K562 (cell line): ENCODE data around the gene SCT. TPM values are rescaled to one million over a fixed set of nuclear protein-coding genes. Genes with fewer than 3 reads are reported as not detected.

Experiments used
- ATAC-seq: fragments of 200-7000 bp; cut with Tn5 transposase; 3 replicates; pipeline ENCODE4 v1.9.1; 2020; ENCODE audit warnings: moderate library complexity
- BruUV-seq: library from RNA; stranded (reverse); fragments of 400-500 nt; replicated peaks from 2 replicates; lab custom pipeline; 2021; lab: Mats Ljungman, UMichigan
- CTCF ChIA-PET: fragments of 300-600 bp; formaldehyde crosslinking; extraction: SDS; loops from one replicate; lab custom pipeline; 2021; ENCODE audit warnings: low intra/inter-chr PET ratio; lab: Yijun Ruan, JAX
- POLR2A ChIA-PET: fragments of 300-600, 350-650 bp; sonication (Branson Sonifier 250); formaldehyde crosslinking; extraction: SDS; loops from one replicate; lab custom pipeline; 2021; ENCODE audit warnings: antibody characterized with exemption, inconsistent platforms; lab: Yijun Ruan, JAX
- DNase-seq, 4 experiments: peaks; one replicate each; pipeline versions ENCODE4 v3.0.0 to v3.0.0-alpha.2; 2011 to 2018; ENCODE audit warnings: low spot score in 3 of 4, mixed read lengths in 3 of 4; ENCODE audit errors: extremely low read depth in 1 of 4
- FAIRE-seq: peaks from 2 replicates; lab custom pipeline; 2011; peaks lifted over from hg19 to GRCh38; lab: Jason Lieb, UNC
- H2AFZ ChIP-seq: 2 replicates; pipeline ENCODE4 v1.6.0; 2011; ENCODE audit warnings: low read depth, low read length, control low read depth, inconsistent platforms
- H3K27ac ChIP-seq: fragments of 200-600 bp; 3 replicates; pipeline ENCODE4 v1.8.0; 2011; ENCODE audit warnings: low read depth, mild to moderate bottlenecking, control low read depth, inconsistent platforms, low read length, moderate library complexity, mixed read lengths; ENCODE audit errors: extremely low read depth
- H3K27me3 ChIP-seq, 2 experiments: fragments of 300-600 bp in 1 of 2; 2 replicates in 1 of 2; 3 replicates in 1 of 2; pipeline versions ENCODE4 v1.6.0 to v1.8.0; 2011; ENCODE audit warnings: inconsistent platforms in 2 of 2, low read length in 2 of 2, mild to moderate bottlenecking in 1 of 2, mixed read lengths in 1 of 2, moderate library complexity in 1 of 2; ENCODE audit not compliant: control insufficient read depth in 2 of 2, insufficient read depth in 2 of 2
- H3K36me3 ChIP-seq: fragments of 300-600 bp; 3 replicates; pipeline ENCODE4 v1.8.0; 2011; ENCODE audit warnings: mild to moderate bottlenecking, low read length, inconsistent platforms; ENCODE audit not compliant: control insufficient read depth, insufficient read depth
- H3K4me1 ChIP-seq, 2 experiments: fragments of 200-600 bp in 1 of 2; replicated peaks in 1 of 2; 2 replicates in 1 of 2; 3 replicates in 1 of 2; pipeline versions ENCODE4 v1.5.1 to v1.8.0; 2011; ENCODE audit warnings: inconsistent platforms in 2 of 2, low read length in 2 of 2, mild to moderate bottlenecking in 1 of 2, mixed read lengths in 1 of 2, moderate library complexity in 1 of 2; ENCODE audit not compliant: control insufficient read depth in 2 of 2, insufficient read depth in 2 of 2
- H3K4me2 ChIP-seq: 2 replicates; pipeline ENCODE4 v1.6.1; 2011; ENCODE audit warnings: low read length, control low read depth, inconsistent platforms, mixed read lengths; ENCODE audit not compliant: insufficient read depth
- H3K4me3 ChIP-seq: fragments of 200-600 bp; sonication (generic), shearing (Covaris generic); 2 replicates; pipeline ENCODE4 v1.5.1; 2016; ENCODE audit warnings: control low read depth, inconsistent platforms
- H3K79me2 ChIP-seq: fragments of 200-600 bp; 3 replicates; pipeline ENCODE4 v1.8.0; 2011; ENCODE audit warnings: low read length, inconsistent platforms; ENCODE audit not compliant: control insufficient read depth, insufficient read depth
- H3K9ac ChIP-seq, 2 experiments: 2 replicates each; pipeline versions ENCODE4 v1.6.0 to v1.6.1; 2011; ENCODE audit warnings: low read depth in 2 of 2, low read length in 2 of 2, control low read depth in 1 of 2, inconsistent platforms in 1 of 2, mild to moderate bottlenecking in 1 of 2, mixed read lengths in 1 of 2; ENCODE audit not compliant: insufficient read depth in 1 of 2
- H3K9me1 ChIP-seq: one replicate; pipeline ENCODE4 v1.6.0; 2011; ENCODE audit warnings: inconsistent platforms, mild to moderate bottlenecking, low read length, moderate library complexity; ENCODE audit not compliant: control insufficient read depth, insufficient read depth
- H3K9me3 ChIP-seq: replicated peaks from 2 replicates; pipeline ENCODE4 v1.5.1; 2011; ENCODE audit warnings: low read depth, low read length, inconsistent platforms; ENCODE audit not compliant: control insufficient read depth, insufficient read depth
- H4K20me1 ChIP-seq: replicated peaks from 2 replicates; pipeline ENCODE4 v1.6.1; 2011; ENCODE audit warnings: low read length, inconsistent platforms, mixed read lengths; ENCODE audit not compliant: control insufficient read depth, insufficient read depth
- POLR2B ChIP-seq: fragments of 450-650 bp; IDR thresholded peaks from 2 replicates; pipeline ENCODE4 v1.6.1; 2018; ENCODE audit warnings: low read depth; ENCODE audit not compliant: partially characterized antibody
- PRDM10 ChIP-seq: fragments of 450-650 bp; IDR thresholded peaks from 2 replicates; pipeline ENCODE4 v1.6.1; 2018; ENCODE audit not compliant: partially characterized antibody
- WGBS: fragments of 100-300 bp; shearing (Covaris generic); methylation state at CpG from one replicate; pipeline ENCODE4 v1.1.6; 2016; ENCODE audit warnings: low coverage, mixed read lengths; ENCODE audit not compliant: insufficient coverage; ENCODE audit errors: missing lambda C conversion rate; 5-methylcytosine and 5-hydroxymethylcytosine counted together
- in situ Hi-C: fragments of 300-500 bp; cut with MboI; formaldehyde crosslinking; loops from 4 replicates; pipeline ENCODE4 v1.15.0; 2018; ENCODE audit warnings: inconsistent platforms, mixed read lengths
- intact Hi-C: fragments of 100-400 bp; cut with micrococcal nuclease; formaldehyde crosslinking; loops from 2 replicates; pipeline ENCODE4 v1.14.2; 2022
- polyA plus RNA-seq, 8 experiments: library from polyadenylated mRNA; depleted of rRNA in 4 of 8; stranded (reverse) in 5 of 8; unstranded in 3 of 8; fragments of >200 nt; fragmentation: Nextera tagmentation in 2 of 8; fragmentation: Illumina TruSeq in 1 of 8; extraction: Ambion mirVana in 2 of 8; extraction: Trizol in 1 of 8; gene quantifications; 2 replicates each; pipeline versions ENCODE4 v1.2.1 to v1.2.3, GENCODE V29; 2011 to 2014; ENCODE audit warnings: inconsistent platforms in 1 of 8, missing spikeins in 1 of 8
- total RNA-seq, 7 experiments: library from RNA; depleted of rRNA in 6 of 7; stranded (reverse); fragments of >200 nt in 6 of 7; fragmentation: Illumina TruSeq in 2 of 7; extraction: Trizol in 2 of 7; gene quantifications; 2 replicates each; pipeline versions ENCODE4 v1.2.1 to v1.2.3, GENCODE V29; 2011 to 2021; ENCODE audit warnings: low replicate concordance in 1 of 7

The SCT gene
- total and polyA plus RNA-seq, 9 of the 15 experiments (the other 6 are each of a cell fraction or from before 2014, with no cell fraction given) = not detected

- Histone ChIP-seq H3K36me3 (peaks cover 11% of the 10 kb centered on the region; the same call in 2 of the 3 replicates), H3K4me2 (no peak overlapping the region), H2AFZ (no peak overlapping the region), H3K4me3 (no peak overlapping the region), H3K9ac (no peak overlapping the region), H3K9me1 (no peaks in the 10 kb centered on the region), H3K27me3 (no peaks in the 10 kb centered on the region), H3K9me3 (no peaks in the 10 kb centered on the region), H3K4me1 (peaks cover 0 to 12% of the 10 kb centered on the region in 2 experiments; a peak in 2 of 5 replicates), H3K27ac (no peak overlapping the region), H3K79me2 (no peaks in the 10 kb centered on the region)
- BruUV-seq = no TSS peak
- DNase-seq = no peak
- WGBS = 92% methylated on average over 5 of the region's 5 CpGs
- ChIA-PET CTCF (no interaction called here), POLR2A (no interaction called here)
- no peak for ATAC-seq
- intact Hi-C loops (no loop called here), in situ Hi-C loops (no loop called here)
- no peak for FAIRE-seq
- TF ChIP-seq POLR2B (no peak), PRDM10 (no peak)
- TF ChIP-seq, all 486 proteins: peak for 0
- H4K20me1 ChIP-seq = no peaks in the 10 kb centered on the region
These were observed 3.9 kb upstream of the SCT start for GRCh38 chr11:630871-631270.
